HG03469 (cell line): ENCODE measurements around the gene UNC45A.
A peak's percentile ranks its signal among the peaks of the same experiment; 100 is the strongest.

Source experiments
- ATAC-seq: cut with Tn5 transposase; IDR thresholded peaks from one replicate; pipeline ENCODE4 v1.9.1; 2021; ENCODE audit warnings: mild to moderate bottlenecking, moderate library complexity, moderate number of reproducible peaks; ENCODE audit not compliant: unreplicated experiment

The UNC45A gene

GRCh38 chr15:90994417-90995311 lies 59.6 kb downstream of the UNC45A start, which contains the start of gene PRC1:
TSS of gene PRC1 (minus strand) at chr15:90994535. CDS start at chr15:90994417, 118 bp downstream.
- peak; percentile 94 for ATAC-seq

GRCh38 chr15:90998737-90999136 lies 63.7 kb downstream of the UNC45A start:
- ATAC-seq = no peak

GRCh38 chr15:91001209-91001608 lies 66.1 kb downstream of the UNC45A start:
- no peak for ATAC-seq
